H1 (cell line): Measurements from ENCODE around the gene P2RX5. TPM values are rescaled to one million over a fixed set of nuclear protein-coding genes. Genes with fewer than 3 reads are reported as not detected.

ENCODE experiments used
- CTCF ChIA-PET: fragments of 300-600 bp; sonication (Branson Sonifier 250); formaldehyde crosslinking; loops from one replicate; lab custom pipeline; 2021; ENCODE audit not compliant: partially characterized antibody; lab: Charles Lee
- POLR2A ChIA-PET: fragments of 300-600 bp; sonication (Branson Sonifier 250); formaldehyde crosslinking; loops from one replicate; lab custom pipeline; 2021; ENCODE audit warnings: inconsistent platforms; ENCODE audit not compliant: partially characterized antibody; lab: Charles Lee
- DNase-seq, 2 experiments: peaks; one replicate each; pipeline versions ENCODE4 v3.0.0 to v3.0.0-alpha.2; 2010 to 2022; ENCODE audit warnings: low spot score in 2 of 2, low read depth in 1 of 2, mixed read lengths in 1 of 2
- FAIRE-seq: peaks from 2 replicates; lab custom pipeline; 2011; peaks lifted over from hg19 to GRCh38; lab: Jason Lieb, UNC
- H2AFZ ChIP-seq: 2 replicates; pipeline ENCODE4 v1.8.1; 2012; ENCODE audit warnings: low read length, inconsistent platforms
- H2AK5ac ChIP-seq: 2 replicates; pipeline ENCODE4 v1.6.1; 2013; ENCODE audit warnings: low read depth, low read length
- H2BK120ac ChIP-seq: replicated peaks from 2 replicates; pipeline ENCODE3; 2013; ENCODE audit warnings: low read depth, low read length, inconsistent platforms
- H2BK12ac ChIP-seq: 2 replicates; pipeline ENCODE4 v1.6.1; 2013; ENCODE audit warnings: low read depth, low read length
- H2BK15ac ChIP-seq: 2 replicates; pipeline ENCODE4 v1.6.1; 2013; ENCODE audit warnings: low read length
- H2BK20ac ChIP-seq: 2 replicates; pipeline ENCODE4 v1.6.1; 2013; ENCODE audit warnings: low read length
- H2BK5ac ChIP-seq: 2 replicates; pipeline ENCODE4 v1.6.1; 2013; ENCODE audit warnings: low read depth, low read length
- H3K14ac ChIP-seq: 2 replicates; pipeline ENCODE4 v1.6.1; 2013; ENCODE audit warnings: inconsistent platforms; ENCODE audit not compliant: insufficient read length
- H3K18ac ChIP-seq: 2 replicates; pipeline ENCODE4 v1.6.1; 2013; ENCODE audit warnings: low read length; ENCODE audit errors: extremely low read depth
- H3K23ac ChIP-seq: 2 replicates; pipeline ENCODE4 v1.6.1; 2013; ENCODE audit warnings: inconsistent platforms; ENCODE audit not compliant: insufficient read length
- H3K23me2 ChIP-seq: 2 replicates; pipeline ENCODE4 v1.6.1; 2013; ENCODE audit warnings: low read depth, low read length
- H3K27ac ChIP-seq: 2 replicates; pipeline ENCODE4 v1.6.1; 2011; ENCODE audit warnings: low read depth, low read length, inconsistent platforms
- H3K27me3 ChIP-seq, 4 experiments: replicated peaks in 1 of 4; 1 replicate in 1 of 4; 2 replicates in 3 of 4; pipeline versions ENCODE4 v1.6.1 to v1.8.1; 2011 to 2013; ENCODE audit warnings: low read length in 3 of 4, mild to moderate bottlenecking in 3 of 4, inconsistent platforms in 2 of 4, mixed read lengths in 2 of 4, moderate library complexity in 1 of 4; ENCODE audit not compliant: control insufficient read depth in 3 of 4, insufficient read depth in 3 of 4; ENCODE audit errors: extremely low read depth in 1 of 4
- H3K36me3 ChIP-seq, 4 experiments: 2 replicates each; pipeline versions ENCODE4 v1.6.1 to v1.8.1; 2011 to 2013; ENCODE audit warnings: mild to moderate bottlenecking in 4 of 4, low read length in 3 of 4, moderate library complexity in 2 of 4, control low read depth in 1 of 4, inconsistent platforms in 1 of 4; ENCODE audit not compliant: insufficient read depth in 4 of 4, control insufficient read depth in 2 of 4
- H3K4ac ChIP-seq: replicated peaks from 2 replicates; pipeline ENCODE3; 2013; ENCODE audit warnings: low read length, low read depth, mixed read lengths, inconsistent platforms; ENCODE audit not compliant: insufficient read length
- H3K4me1 ChIP-seq, 4 experiments: replicated peaks in 1 of 4; 1 replicate in 1 of 4; 2 replicates in 3 of 4; pipeline versions ENCODE4 v1.6.1 to v1.8.1; 2011 to 2013; ENCODE audit warnings: low read length in 3 of 4, inconsistent platforms in 2 of 4, mixed read lengths in 1 of 4; ENCODE audit not compliant: insufficient read depth in 4 of 4, control insufficient read depth in 3 of 4
- H3K4me2 ChIP-seq, 2 experiments: 2 replicates each; pipeline versions ENCODE4 v1.6.1 to v1.8.1; 2011 to 2013; ENCODE audit warnings: low read depth in 2 of 2, low read length in 2 of 2, control low read depth in 1 of 2, inconsistent platforms in 1 of 2, mild to moderate bottlenecking in 1 of 2; ENCODE audit not compliant: insufficient read depth in 1 of 2
- H3K4me3 ChIP-seq, 4 experiments: fragments of 200-600, 300-600 bp in 1 of 4; sonication (generic), shearing (Covaris generic), sonication (Bioruptor Twin) in 1 of 4; 2 replicates each; pipeline versions ENCODE4 v1.5.1 to v1.8.1; 2011 to 2016; ENCODE audit warnings: low read length in 4 of 4, low read depth in 3 of 4, control low read depth in 2 of 4, inconsistent platforms in 2 of 4, mild to moderate bottlenecking in 2 of 4, mixed read lengths in 1 of 4, moderate library complexity in 1 of 4; ENCODE audit not compliant: insufficient read depth in 2 of 4; ENCODE audit errors: extremely low read depth in 1 of 4
- H3K56ac ChIP-seq: replicated peaks from 2 replicates; pipeline ENCODE3; 2013; ENCODE audit warnings: low read depth, mild to moderate bottlenecking, mixed read lengths, low read length, inconsistent platforms; ENCODE audit not compliant: insufficient read length
- H3K79me1 ChIP-seq: 2 replicates; pipeline ENCODE4 v1.6.1; 2013; ENCODE audit warnings: low read depth, low read length, control low read depth
- H3K79me2 ChIP-seq, 2 experiments: 2 replicates each; pipeline versions ENCODE4 v1.6.1 to v1.8.1; 2012 to 2013; ENCODE audit warnings: low read length in 2 of 2, mild to moderate bottlenecking in 2 of 2, inconsistent platforms in 1 of 2; ENCODE audit not compliant: insufficient read depth in 2 of 2, control insufficient read depth in 1 of 2
- H3K9ac ChIP-seq, 4 experiments: replicated peaks in 1 of 4; 1 replicate in 1 of 4; 2 replicates in 3 of 4; pipeline versions ENCODE4 v1.6.1 to v1.8.1; 2011 to 2013; ENCODE audit warnings: low read depth in 3 of 4, low read length in 3 of 4, control low read depth in 2 of 4, mild to moderate bottlenecking in 2 of 4, moderate library complexity in 2 of 4, inconsistent platforms in 1 of 4; ENCODE audit errors: extremely low read depth in 1 of 4
- H3K9me3 ChIP-seq, 2 experiments: 2 replicates each; pipeline versions ENCODE4 v1.6.1 to v1.8.1; 2012 to 2013; ENCODE audit warnings: mild to moderate bottlenecking in 2 of 2, moderate library complexity in 2 of 2, control low read depth in 1 of 2, inconsistent platforms in 1 of 2, low read depth in 1 of 2, low read length in 1 of 2, mixed read lengths in 1 of 2; ENCODE audit not compliant: insufficient read depth in 2 of 2
- H4K20me1 ChIP-seq, 2 experiments: replicated peaks in 1 of 2; 2 replicates each; pipeline versions ENCODE3 to v1.8.1; 2011 to 2013; ENCODE audit warnings: inconsistent platforms in 2 of 2, low read length in 2 of 2, mild to moderate bottlenecking in 1 of 2; ENCODE audit not compliant: insufficient read depth in 2 of 2, control insufficient read depth in 1 of 2
- H4K5ac ChIP-seq: 2 replicates; pipeline ENCODE4 v1.6.1; 2013; ENCODE audit warnings: low read length, low read depth, mixed read lengths, inconsistent platforms; ENCODE audit not compliant: insufficient read length
- H4K8ac ChIP-seq: 2 replicates; pipeline ENCODE4 v1.8.0; 2013; ENCODE audit warnings: mild to moderate bottlenecking, moderate library complexity, low read length, inconsistent platforms; ENCODE audit not compliant: insufficient read depth; ENCODE audit errors: extremely low read depth
- H4K91ac ChIP-seq: replicated peaks from 2 replicates; pipeline ENCODE3; 2013; ENCODE audit warnings: low read length, mixed read lengths, inconsistent platforms; ENCODE audit not compliant: insufficient read length
- ASH2L ChIP-seq: fragments of 200-600, 300-600 bp; sonication (generic); IDR thresholded peaks from one replicate; pipeline ENCODE4 v1.7.1; 2017; ENCODE audit warnings: low read length
- BRCA1 ChIP-seq: IDR thresholded peaks from 2 replicates; pipeline ENCODE4 v1.6.1; 2012; ENCODE audit warnings: low read depth, low read length, improper control_type of control experiment
- CBX8 ChIP-seq: fragments of 300-800, 300-1000 bp; sonication (generic); IDR thresholded peaks from 2 replicates; pipeline ENCODE4 v1.7.1; 2016; ENCODE audit warnings: low read depth, low read length, borderline replicate concordance
- EZH2 ChIP-seq: fragments of 200-600 bp; sonication (generic); IDR thresholded peaks from 2 replicates; pipeline ENCODE4 v1.7.1; 2012; ENCODE audit warnings: low read depth, mild to moderate bottlenecking, moderate library complexity, low read length, inconsistent platforms; ENCODE audit not compliant: severe bottlenecking
- HDAC2 ChIP-seq, 2 experiments: fragments of 300-600 bp in 1 of 2; sonication (generic) in 1 of 2; IDR thresholded peaks; 2 replicates each; pipeline ENCODE4 v1.6.1; 2011 to 2012; ENCODE audit warnings: low read depth in 2 of 2, low read length in 2 of 2, mild to moderate bottlenecking in 2 of 2, moderate library complexity in 2 of 2, borderline replicate concordance in 1 of 2, inconsistent platforms in 1 of 2
- HDAC6 ChIP-seq: IDR thresholded peaks from one replicate; pipeline ENCODE4 v1.7.1; 2012; ENCODE audit warnings: low read depth, mild to moderate bottlenecking, inconsistent platforms, low read length, moderate library complexity
- JUND ChIP-seq: IDR thresholded peaks from 2 replicates; pipeline ENCODE4 v1.6.1; 2011; ENCODE audit warnings: mild to moderate bottlenecking, improper control_type of control experiment, low read length
- KDM5A ChIP-seq: fragments of 200-600 bp; IDR thresholded peaks from 2 replicates; pipeline ENCODE4 v1.7.1; 2012; ENCODE audit warnings: mild to moderate bottlenecking, low read length, inconsistent platforms, mixed read lengths
- MAFK ChIP-seq: IDR thresholded peaks from 2 replicates; pipeline ENCODE4 v1.6.1; 2012; ENCODE audit warnings: low read depth, mild to moderate bottlenecking, improper control_type of control experiment, low read length
- PHF8 ChIP-seq: fragments of 200-600 bp; sonication (generic); conservative IDR thresholded peaks from 2 replicates; pipeline ENCODE4 v1.7.1; 2012; ENCODE audit warnings: low read depth, mild to moderate bottlenecking, inconsistent platforms, low read length, moderate library complexity
- RBBP5 ChIP-seq: IDR thresholded peaks from 2 replicates; pipeline ENCODE4 v1.7.1; 2012; ENCODE audit warnings: low read depth, mild to moderate bottlenecking, inconsistent platforms, low read length, moderate library complexity, borderline replicate concordance
- TEAD4 ChIP-seq: IDR thresholded peaks from 2 replicates; pipeline ENCODE4 v1.6.1; 2012; ENCODE audit warnings: low read depth, low read length, inconsistent platforms, mixed read lengths
- WGBS, 2 experiments: shearing (Covaris generic) in 1 of 2; methylation state at CpG; one replicate each; pipeline versions ENCODE4 v1.1.6 to v1.1.7; 2013 to 2015; ENCODE audit warnings: low lambda C conversion rate in 2 of 2, mixed read lengths in 2 of 2, inconsistent platforms in 1 of 2, low coverage in 1 of 2, missing lambda C conversion rate in 1 of 2; ENCODE audit not compliant: insufficient replicate concordance in 2 of 2, insufficient coverage in 1 of 2, insufficient read length in 1 of 2; ENCODE audit errors: extremely low coverage in 1 of 2, missing lambda C conversion rate in 1 of 2; 5-methylcytosine and 5-hydroxymethylcytosine counted together
- polyA plus RNA-seq, 7 experiments: library from polyadenylated mRNA; depleted of rRNA in 3 of 7; stranded (reverse) in 5 of 7; unstranded in 2 of 7; fragments of >200 nt in 5 of 7; fragments of 200-250 nt in 2 of 7; gene quantifications; 1 replicate in 5 of 7; 2 replicates in 1 of 7; 4 replicates in 1 of 7; pipeline versions ENCODE4 v1.2.1 to v1.2.3, GENCODE V29; 2011 to 2013; ENCODE audit warnings: missing spikeins in 2 of 7, mixed read lengths in 2 of 7
- total RNA-seq: library from RNA; stranded (reverse); fragmentation: NEBNext Ultra II Directional; extraction: Animal tissue kit (Norgen Biotek cat#: 25700); gene quantifications from 2 replicates; pipeline ENCODE4 v1.2.1, GENCODE V29; 2021
- TF ChIP-seq, protein P1 (sequence below): IDR thresholded peaks from 2 replicates; pipeline ENCODE4 v1.6.1; 2012; ENCODE audit warnings: inconsistent platforms

Gene P2RX5
- total and polyA plus RNA-seq, 2 of the 8 experiments (the other 6 are each of a cell fraction or from before 2014, with no cell fraction given), result 12.0 to 15.6 TPM

DNA sequence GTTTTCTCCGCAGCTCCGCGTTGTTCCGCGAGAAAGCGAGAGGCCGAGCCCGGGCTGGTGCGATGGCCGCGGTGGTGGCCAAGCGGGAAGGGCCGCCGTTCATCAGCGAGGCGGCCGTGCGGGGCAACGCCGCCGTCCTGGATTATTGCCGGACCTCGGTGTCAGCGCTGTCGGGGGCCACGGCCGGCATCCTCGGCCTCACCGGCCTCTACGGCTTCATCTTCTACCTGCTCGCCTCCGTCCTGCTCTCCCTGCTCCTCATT is 26.9 kb downstream of the P2RX5 start:
- ChIA-PET CTCF (interaction anchor here (1.9 kb wide), 1 partner anchor 23 kb away, joined by 6 read pairs; no protein-coding TSS in a partner anchor), POLR2A (interaction anchor here (0.9 to 12.7 kb wide), 8 partner anchors 9 to 77 kb away, joined by 3 to 194 read pairs (median 6); partner anchors contain the start of genes CTNS, HASPIN, P2RX5 and SHPK)
- DNase-seq, result no peak
- peak overlapping the region; percentile 90 for H3K27ac ChIP-seq
- H3K9ac ChIP-seq, result peak overlapping the region; percentile 91 to 95 (median 93)
- no peaks in the 10 kb centered on the region; a peak in 1 of 8 replicates for H3K36me3 ChIP-seq
- peaks cover 3 to 7% (median 5%) of the 10 kb centered on the region in 4 experiments for H3K4me1 ChIP-seq
- H4K8ac ChIP-seq, result peak overlapping the region; percentile 99; the same call in 1 of the 2 replicates
- H2BK5ac ChIP-seq, result no peak overlapping the region
- no peak overlapping the region for H2BK20ac ChIP-seq
- H4K91ac ChIP-seq, result no peak overlapping the region
- no peaks in the 10 kb centered on the region for H3K9me3 ChIP-seq
- H4K5ac ChIP-seq, result peak overlapping the region; percentile 83
- no peaks in the 10 kb centered on the region for H3K27me3 ChIP-seq
- peaks cover 12% of the 10 kb centered on the region for H3K79me1 ChIP-seq
- no peak overlapping the region for H2BK15ac ChIP-seq
- no peak overlapping the region for H2AK5ac ChIP-seq
- H3K4me2 ChIP-seq, result peak overlapping the region; percentile 73 to 76
- H2BK12ac ChIP-seq, result no peak overlapping the region
- no peak overlapping the region for H2AFZ ChIP-seq
- H3K23me2 ChIP-seq, result peaks cover 12% of the 10 kb centered on the region; the same call in 1 of the 2 replicates
- H3K23ac ChIP-seq, result no peak overlapping the region
- H3K4ac ChIP-seq, result peak overlapping the region; percentile 81
- peaks cover 3 to 28% of the 10 kb centered on the region in 2 experiments; a peak in 3 of 4 replicates for H3K79me2 ChIP-seq
- H3K56ac ChIP-seq, result peak overlapping the region; percentile 88
- 2% methylated on average over 32 of the region's 32 CpGs; no CpG with 5 or more reads in 1 of the 2 experiments for WGBS, 2 experiments
- H3K4me3 ChIP-seq, result peak overlapping the region; percentile 79 to 94 (median 84)
- no peak for FAIRE-seq
- H4K20me1 ChIP-seq, result peaks cover 0 to 7% of the 10 kb centered on the region in 2 experiments
- H3K14ac ChIP-seq, result no peak overlapping the region
- H2BK120ac ChIP-seq, result no peak overlapping the region
- H3K18ac ChIP-seq, result no peak overlapping the region; the same call in 1 of the 2 replicates
- TF ChIP-seq RBBP5, result peak; percentile 54; the same call in 1 of the 2 replicates
- no peak for TF ChIP-seq BRCA1
- TF ChIP-seq CBX8, result no peak
- TF ChIP-seq MAFK, result no peak
- no peak for TF ChIP-seq HDAC6
- TF ChIP-seq HDAC2 (IDR thresholded peaks at IDR 0.05; ENCODE audit: borderline replicate concordance in 1 of 2, low read depth in 2 of 2, low read length in 2 of 2), result 0 out of 4 replicates have a peak, but pooled peaks of 1 of the 2 experiments have one; percentile 12
- TF ChIP-seq, protein P1, sequence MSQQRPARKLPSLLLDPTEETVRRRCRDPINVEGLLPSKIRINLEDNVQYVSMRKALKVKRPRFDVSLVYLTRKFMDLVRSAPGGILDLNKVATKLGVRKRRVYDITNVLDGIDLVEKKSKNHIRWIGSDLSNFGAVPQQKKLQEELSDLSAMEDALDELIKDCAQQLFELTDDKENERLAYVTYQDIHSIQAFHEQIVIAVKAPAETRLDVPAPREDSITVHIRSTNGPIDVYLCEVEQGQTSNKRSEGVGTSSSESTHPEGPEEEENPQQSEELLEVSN, result no peak
- no peak for TF ChIP-seq TEAD4
- TF ChIP-seq KDM5A, result 0 out of 2 replicates have a peak, but pooled peaks have one; percentile 4
- no peak for TF ChIP-seq EZH2
- TF ChIP-seq JUND, result no peak
- TF ChIP-seq ASH2L, result peak; percentile 7
- TF ChIP-seq PHF8, result no peak
